Kidney (tissue), 14 donors: ENCODE results near the gene PNKP. TPM values are rescaled to one million over a fixed set of nuclear protein-coding genes. Genes with fewer than 3 reads are reported as not detected.
"Not testable (repeated sequence)": the region's sequence is repeated elsewhere in the genome, so short reads cannot be mapped to it uniquely, and the experiment has no call there.

Experiments
- DNase-seq, 5 donors: peaks; one replicate each; pipeline ENCODE4 v3.0.0-alpha.2; 2013 to 2020
- FAIRE-seq: peaks from 2 replicates; lab custom pipeline; 2012; peaks lifted over from hg19 to GRCh38; lab: Jason Lieb, UNC
- H3K27ac ChIP-seq, 2 donors: one replicate each; pipeline ENCODE4 v1.7.0; 2013; ENCODE audit warnings: low read depth in 2 of 2, low read length in 2 of 2, inconsistent platforms in 1 of 2
- H3K27me3 ChIP-seq: one replicate; pipeline ENCODE4 v1.7.1; 2013; ENCODE audit warnings: low read length, inconsistent platforms; ENCODE audit not compliant: control insufficient read depth, insufficient read depth
- H3K36me3 ChIP-seq, 3 donors: one replicate each; pipeline versions ENCODE4 v1.7.0 to v1.7.1; 2013; ENCODE audit warnings: low read length in 3 of 3, control low read depth in 1 of 3, inconsistent platforms in 1 of 3; ENCODE audit not compliant: insufficient read depth in 3 of 3, control insufficient read depth in 2 of 3
- H3K4me1 ChIP-seq, 3 donors: one replicate each; pipeline versions ENCODE4 v1.7.0 to v1.7.1; 2013; ENCODE audit warnings: low read length in 3 of 3, inconsistent platforms in 1 of 3, low read depth in 1 of 3; ENCODE audit not compliant: control insufficient read depth in 2 of 3, insufficient read depth in 2 of 3
- H3K4me3 ChIP-seq, 3 donors: one replicate each; pipeline versions ENCODE4 v1.7.0 to v1.8.1; 2013; ENCODE audit warnings: low read length in 3 of 3, control low read depth in 1 of 3, inconsistent platforms in 1 of 3
- H3K9ac ChIP-seq, 3 donors: one replicate each; pipeline versions ENCODE4 v1.7.0 to v1.7.1; 2013; ENCODE audit warnings: low read length in 3 of 3, control low read depth in 1 of 3, inconsistent platforms in 1 of 3
- H3K9me3 ChIP-seq, 3 donors: one replicate each; pipeline versions ENCODE4 v1.7.0 to v1.7.1; 2013; ENCODE audit warnings: low read length in 3 of 3, control low read depth in 1 of 3, inconsistent platforms in 1 of 3; ENCODE audit not compliant: control insufficient read depth in 2 of 3, insufficient read depth in 1 of 3
- CTCF ChIP-seq: IDR thresholded peaks from 3 replicates; pipeline ENCODE4 v1.5.1; 2012; ENCODE audit warnings: mild to moderate bottlenecking, moderate library complexity, borderline replicate concordance; ENCODE audit not compliant: insufficient read depth; ENCODE audit errors: extremely low read depth
- intact Hi-C: fragments of 100-400 bp; cut with DNase I; formaldehyde crosslinking; loops from one replicate; pipeline ENCODE4 v1.11.1; 2022
- polyA plus RNA-seq: library from polyadenylated mRNA; stranded (reverse); fragments of 350-450 nt; fragmentation: Illumina TruSeq; extraction: RNeasy Lipid Tissue Mini Kit (QIAGEN cat#74804); gene quantifications from one replicate; pipeline ENCODE4 v1.2.3, GENCODE V29; 2014; ENCODE audit warnings: low read depth, low replicate concordance; ENCODE audit not compliant: insufficient read depth
- total RNA-seq: library from RNA; stranded (reverse); fragmentation: NEBNext Ultra II Directional; extraction: Animal tissue kit (Norgen Biotek cat#: 25700); gene quantifications from one replicate; pipeline ENCODE4 v1.2.1, GENCODE V29; 2021
- donor health status: control.
- donor health status: control.
- donor health status: control.
- donor health status: control.
- donor health status: control.
- donor health status: DM: yes; HTN: yes; CAD: no.
- donor health status: Normal renal cell carcinoma (clear cell type).

Gene PNKP
- total and polyA plus RNA-seq, 2 donors from 2014 or later: 45.5 to 101 TPM

- H3K36me3 ChIP-seq: peaks cover 2 to 24% (median 7%) of the 10 kb centered on the region in 3 donors
- no peak overlapping the region for H3K27ac ChIP-seq
- no peak overlapping the region for H3K9ac ChIP-seq
- DNase-seq (no peak), FAIRE-seq (no peak)
- H3K4me3 ChIP-seq: no peak overlapping the region
- intact Hi-C loops: no loop called here
- no peak for TF ChIP-seq CTCF
- no peaks in the 10 kb centered on the region for H3K9me3 ChIP-seq
- no peaks in the 10 kb centered on the region for H3K27me3 ChIP-seq
- no peaks in the 10 kb centered on the region for H3K4me1 ChIP-seq
Measured at GRCh38 chr19:49824662-49825061, 42.7 kb downstream of the PNKP start.

GRCh38 chr19:49823472-49823871 is 43.9 kb downstream of the PNKP start:
- peaks cover 2 to 20% (median 7%) of the 10 kb centered on the region in 3 donors for H3K36me3 ChIP-seq
- no peak for DNase-seq
- no peak overlapping the region for H3K27ac ChIP-seq
- intact Hi-C loops: no loop called here
- peaks cover 0 to 10% (median 0%) of the 10 kb centered on the region in 3 donors for H3K4me1 ChIP-seq
- no peaks in the 10 kb centered on the region for H3K27me3 ChIP-seq
- H3K4me3 ChIP-seq: no peak overlapping the region
- no peak overlapping the region for H3K9ac ChIP-seq
- TF ChIP-seq CTCF: no peak
- H3K9me3 ChIP-seq: no peaks in the 10 kb centered on the region
- no peak for FAIRE-seq

DNA sequence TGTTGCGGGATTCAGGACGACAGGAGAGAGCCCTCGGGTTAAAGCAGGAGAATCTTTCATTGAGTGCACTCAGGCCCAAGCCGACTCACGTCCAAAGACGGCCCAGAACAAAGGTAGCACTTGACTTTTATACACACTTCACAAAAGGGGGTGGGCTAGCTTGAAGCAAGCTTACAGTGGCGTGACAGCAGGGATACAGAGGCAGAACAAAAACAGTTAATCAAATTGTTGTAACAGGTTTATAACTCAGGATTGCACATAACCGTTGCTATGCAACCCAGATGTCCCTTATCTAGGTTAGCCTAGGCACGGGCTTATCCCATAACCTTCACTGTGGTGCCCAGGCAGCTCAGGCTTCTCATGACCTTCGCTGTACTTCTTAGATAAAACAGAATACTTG is 47.3 kb downstream of the PNKP start:
- intact Hi-C loops: no loop called here
- H3K9ac ChIP-seq: no peak overlapping the region
- H3K27me3 ChIP-seq: no peaks in the 10 kb centered on the region
- FAIRE-seq: no peak
- DNase-seq: peak in 1 of 5 donors; percentile 55
- H3K36me3 ChIP-seq: peaks cover 2 to 18% (median 7%) of the 10 kb centered on the region in 3 donors
- H3K9me3 ChIP-seq: no peaks in the 10 kb centered on the region
- no peak for TF ChIP-seq CTCF
- no peak overlapping the region for H3K27ac ChIP-seq
- H3K4me1 ChIP-seq: peaks cover 0 to 10% (median 0%) of the 10 kb centered on the region in 3 donors
- no peak overlapping the region for H3K4me3 ChIP-seq

DNA sequence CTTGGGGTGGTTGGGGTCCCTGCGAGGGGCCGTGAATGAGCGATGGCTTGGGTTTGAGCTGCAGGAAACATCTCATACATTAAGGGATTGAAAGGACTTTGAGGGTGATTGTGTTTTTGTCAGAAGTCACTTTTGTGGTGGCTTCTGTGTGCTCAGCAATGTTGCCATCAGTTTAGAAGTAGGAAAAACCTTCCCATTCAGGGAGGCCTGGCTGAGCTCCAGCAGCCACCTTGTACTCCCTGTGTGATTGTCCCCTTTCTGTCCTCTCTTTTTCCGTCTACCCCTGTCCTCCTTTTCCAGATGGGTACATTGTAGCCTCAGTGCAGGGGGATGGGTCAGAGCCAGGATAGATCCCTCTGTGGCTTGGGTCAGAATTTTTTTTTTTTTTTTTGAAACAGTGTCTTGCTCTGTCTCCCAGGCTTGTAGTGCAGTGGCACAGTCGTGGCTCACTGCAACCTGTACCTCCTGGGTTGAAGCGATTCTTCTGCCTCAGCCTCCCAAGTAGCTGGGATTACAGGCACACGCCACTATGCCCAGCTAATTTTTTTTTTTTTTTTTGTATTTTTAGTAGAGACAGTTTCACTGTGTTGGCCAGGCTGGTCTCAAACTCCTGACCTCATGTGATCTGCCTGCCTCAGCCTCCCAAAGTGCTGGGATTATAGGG is 47.8 kb downstream of the PNKP start:
- H3K27me3 ChIP-seq, H3K9me3 ChIP-seq, DNase-seq, intact Hi-C loops, FAIRE-seq, H3K27ac ChIP-seq: not testable (repeated sequence)
- H3K4me3 ChIP-seq: peak overlapping the region in 2 of 3 donors; percentile 94 to 97
- peaks cover 0 to 10% (median 0%) of the 10 kb centered on the region in 3 donors for H3K4me1 ChIP-seq
- peaks cover 2 to 13% (median 7%) of the 10 kb centered on the region in 3 donors for H3K36me3 ChIP-seq
- H3K9ac ChIP-seq: peak overlapping the region in 1 of 3 donors; percentile 88
